Measurements from ENCODE around the gene ATP2B2. TPM values are rescaled to one million over a fixed set of nuclear protein-coding genes. Genes with fewer than 3 reads are reported as not detected.

Gene ATP2B2
- total RNA-seq, 1 donor from 2014 or later = not detected

GRCh38 chr3:10344147-10344943, 161.0 kb downstream of the ATP2B2 start:
- DNase-seq (ENCODE audit: low read depth) = no peak
- TF ChIP-seq CTCF (IDR thresholded peaks at IDR 0.05; ENCODE audit: insufficient read depth, low read length, poor library complexity, severe bottlenecking) = peak; percentile 94
- H3K36me3 ChIP-seq (ENCODE audit: control insufficient read depth, insufficient read depth, low read length) = no peaks in the 10 kb centered on the region
- no peak overlapping the region for H3K4me3 ChIP-seq (ENCODE audit: low read depth, low read length)
- H3K27me3 ChIP-seq (ENCODE audit: control insufficient read depth, insufficient read depth, low read length) = peaks cover 14% of the 10 kb centered on the region

DNA sequence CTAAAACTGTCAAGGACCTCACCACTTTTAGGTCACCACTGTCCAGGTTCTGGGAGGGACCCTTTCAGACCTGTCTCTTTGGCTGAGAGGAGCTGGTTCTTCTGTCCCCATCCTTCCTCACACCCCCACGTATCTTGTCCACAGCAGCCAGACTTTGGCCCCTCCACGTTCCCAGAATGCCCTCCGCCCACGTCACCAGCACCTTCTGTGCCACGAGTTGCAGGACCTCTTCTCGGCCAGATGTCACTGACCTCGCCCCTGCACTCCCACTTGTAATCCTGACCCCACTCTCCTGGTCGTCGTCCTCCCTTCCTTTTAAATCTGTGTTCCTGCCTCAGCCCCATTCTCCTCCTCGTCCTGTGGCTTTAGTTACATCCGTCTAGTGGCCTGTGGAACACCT, 161.9 kb downstream of the ATP2B2 start:
- Histone ChIP-seq H3K4me3 (ENCODE audit: low read depth, low read length) (no peak overlapping the region), H3K36me3 (ENCODE audit: control insufficient read depth, insufficient read depth, low read length) (no peaks in the 10 kb centered on the region), H3K27me3 (ENCODE audit: control insufficient read depth, insufficient read depth, low read length) (peaks cover 14% of the 10 kb centered on the region)
- TF ChIP-seq CTCF (IDR thresholded peaks at IDR 0.05; ENCODE audit: insufficient read depth, low read length, poor library complexity, severe bottlenecking) = no peak
- no peak for DNase-seq (ENCODE audit: low read depth)

- TF ChIP-seq CTCF (IDR thresholded peaks at IDR 0.05; ENCODE audit: insufficient read depth, low read length, poor library complexity, severe bottlenecking) = no peak
- peaks cover 14% of the 10 kb centered on the region for H3K27me3 ChIP-seq (ENCODE audit: control insufficient read depth, insufficient read depth, low read length)
- H3K36me3 ChIP-seq (ENCODE audit: control insufficient read depth, insufficient read depth, low read length) = no peaks in the 10 kb centered on the region
- DNase-seq (ENCODE audit: low read depth) = no peak
- no peak overlapping the region for H3K4me3 ChIP-seq (ENCODE audit: low read depth, low read length)
Measured at GRCh38 chr3:10342781-10343180, 162.6 kb downstream of the ATP2B2 start.

- H3K36me3 ChIP-seq (ENCODE audit: control insufficient read depth, insufficient read depth, low read length) = no peaks in the 10 kb centered on the region
- peaks cover 16% of the 10 kb centered on the region for H3K27me3 ChIP-seq (ENCODE audit: control insufficient read depth, insufficient read depth, low read length)
- no peak for TF ChIP-seq CTCF (IDR thresholded peaks at IDR 0.05; ENCODE audit: insufficient read depth, low read length, poor library complexity, severe bottlenecking)
- H3K4me3 ChIP-seq (ENCODE audit: low read depth, low read length) = no peak overlapping the region
- no peak for DNase-seq (ENCODE audit: low read depth)
Measured at GRCh38 chr3:10341901-10342398, 163.4 kb downstream of the ATP2B2 start.

DNA sequence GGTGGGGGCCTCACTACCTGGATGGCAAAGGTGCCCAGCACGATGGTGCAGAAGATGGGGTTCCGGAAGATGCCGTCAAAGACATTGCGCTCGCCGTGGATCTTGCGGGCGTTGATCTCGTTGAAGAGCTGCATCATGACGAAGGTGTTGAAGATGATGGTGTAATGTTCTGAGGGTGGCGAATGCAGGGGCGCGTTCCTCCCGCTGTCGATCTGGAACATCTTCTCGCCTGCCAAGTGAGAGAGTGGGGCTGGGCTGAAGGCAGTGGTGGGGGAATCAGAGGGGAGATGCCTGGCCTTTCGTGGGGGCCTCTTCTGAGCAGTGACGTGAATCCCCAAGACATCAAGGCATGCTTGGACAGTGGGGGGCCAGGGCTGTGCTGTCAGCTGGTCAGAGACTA, 164.9 kb downstream of the ATP2B2 start:
- DNase-seq (ENCODE audit: low read depth) = no peak
- TF ChIP-seq CTCF (IDR thresholded peaks at IDR 0.05; ENCODE audit: insufficient read depth, low read length, poor library complexity, severe bottlenecking) = no peak
- H3K27me3 ChIP-seq (ENCODE audit: control insufficient read depth, insufficient read depth, low read length) = peaks cover 16% of the 10 kb centered on the region
- no peak overlapping the region for H3K4me3 ChIP-seq (ENCODE audit: low read depth, low read length)
- H3K36me3 ChIP-seq (ENCODE audit: control insufficient read depth, insufficient read depth, low read length) = no peaks in the 10 kb centered on the region

DNA sequence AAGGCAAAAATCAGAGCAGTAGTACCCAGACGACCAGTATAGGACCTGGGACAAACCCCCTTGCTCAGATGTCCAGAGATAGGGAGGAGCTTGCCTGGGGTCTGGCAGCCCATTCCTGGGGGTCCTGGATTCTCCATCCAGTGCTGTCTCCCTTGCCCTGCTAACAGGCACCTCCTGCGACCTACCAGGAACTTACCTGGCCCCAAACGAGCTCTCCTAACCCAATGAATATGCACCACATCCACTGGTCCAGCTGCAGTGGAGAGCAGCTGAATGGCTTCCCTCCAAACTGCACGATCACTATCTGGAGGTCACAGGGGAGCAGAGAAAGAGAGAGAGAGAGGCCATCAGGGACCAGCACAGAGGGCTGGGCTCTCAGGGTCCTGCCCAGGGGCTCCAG, 165.3 kb downstream of the ATP2B2 start:
- no peaks in the 10 kb centered on the region for H3K36me3 ChIP-seq (ENCODE audit: control insufficient read depth, insufficient read depth, low read length)
- peaks cover 16% of the 10 kb centered on the region for H3K27me3 ChIP-seq (ENCODE audit: control insufficient read depth, insufficient read depth, low read length)
- no peak for DNase-seq (ENCODE audit: low read depth)
- TF ChIP-seq CTCF (IDR thresholded peaks at IDR 0.05; ENCODE audit: insufficient read depth, low read length, poor library complexity, severe bottlenecking) = no peak
- no peak overlapping the region for H3K4me3 ChIP-seq (ENCODE audit: low read depth, low read length)
